Stimulated activated CD8-positive, alpha-beta memory T cell treated with anti-CD3 and anti-CD28 coated beads, Interleukin-15, amount 100 ng/mL, for 48 hours (primary cell): ENCODE data around the gene ITM2C.

Experiments
- DNase-seq, 2 donors: peaks; one replicate each; pipeline ENCODE4 v3.0.0-alpha.2; 2020; ENCODE audit warnings: low read depth in 2 of 2

Gene ITM2C

DNA sequence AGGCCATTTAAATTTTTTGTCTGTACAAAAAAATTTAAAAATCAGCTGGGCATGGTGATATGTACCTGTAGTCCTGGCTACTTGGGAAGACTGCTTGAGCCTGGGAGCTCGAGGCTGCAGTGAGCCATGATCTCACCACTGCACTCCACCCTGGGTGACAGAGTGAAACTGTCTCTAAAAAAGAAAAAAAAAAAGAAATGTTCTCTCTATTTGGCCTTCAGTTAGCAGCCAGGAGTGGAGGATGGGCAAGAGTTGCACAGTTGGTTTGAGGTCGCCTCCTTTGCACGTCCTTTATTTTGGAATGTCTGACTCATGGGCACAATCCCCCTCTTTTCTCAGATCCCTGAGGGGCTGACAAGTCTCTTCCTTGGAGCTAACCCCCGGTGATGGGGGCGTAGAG, 26.3 kb downstream of the ITM2C start:
- DNase-seq = no peak

DNA sequence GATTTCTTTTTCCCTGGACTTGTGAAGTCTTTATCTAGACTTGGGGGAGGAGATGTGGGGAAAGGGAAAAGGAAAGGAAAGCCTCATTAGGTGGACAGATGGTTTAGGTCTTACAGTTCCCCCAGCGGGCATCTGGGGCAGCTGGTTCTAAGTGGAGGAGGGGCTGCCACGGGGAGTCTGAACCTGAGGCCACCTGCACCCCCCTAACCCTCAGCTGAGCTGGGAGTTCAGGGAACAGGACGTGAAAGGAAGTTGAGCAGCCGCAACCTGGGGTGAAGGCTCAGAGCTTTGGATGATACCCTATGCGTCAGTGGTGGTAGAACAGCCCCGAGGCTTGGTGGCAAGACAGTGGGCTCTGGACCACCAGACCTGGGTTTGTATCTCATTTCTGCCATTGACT, 26.8 kb downstream of the ITM2C start:
- no peak for DNase-seq

DNA sequence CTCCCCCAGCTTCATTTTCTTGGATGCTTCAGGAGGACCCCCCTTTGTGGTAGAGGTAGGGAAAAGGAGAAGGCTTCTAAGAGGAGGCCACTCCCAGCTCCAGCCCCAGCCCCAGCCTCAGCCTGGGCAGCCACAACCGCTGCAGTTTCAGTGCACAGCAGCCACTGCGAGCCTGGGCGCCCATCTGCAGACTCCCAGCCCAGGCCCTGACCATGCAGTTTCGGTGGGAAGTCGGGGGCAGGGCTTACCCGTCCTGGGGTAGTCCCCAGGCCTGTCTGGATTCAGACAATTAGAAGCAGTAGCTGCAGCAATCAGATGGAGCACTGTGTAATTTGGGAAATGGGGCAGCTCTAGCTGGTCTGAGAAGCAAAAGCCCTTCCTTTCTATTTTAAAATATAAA, 28.6 kb downstream of the ITM2C start:
- DNase-seq = no peak

- DNase-seq = peak in 1 of 2 donors; percentile 24
These were observed 29.4 kb downstream of the ITM2C start for GRCh38 chr2:230893841-230894781.

GRCh38 chr2:230895536-230896345, 31.0 kb downstream of the ITM2C start:
- DNase-seq = no peak

DNA sequence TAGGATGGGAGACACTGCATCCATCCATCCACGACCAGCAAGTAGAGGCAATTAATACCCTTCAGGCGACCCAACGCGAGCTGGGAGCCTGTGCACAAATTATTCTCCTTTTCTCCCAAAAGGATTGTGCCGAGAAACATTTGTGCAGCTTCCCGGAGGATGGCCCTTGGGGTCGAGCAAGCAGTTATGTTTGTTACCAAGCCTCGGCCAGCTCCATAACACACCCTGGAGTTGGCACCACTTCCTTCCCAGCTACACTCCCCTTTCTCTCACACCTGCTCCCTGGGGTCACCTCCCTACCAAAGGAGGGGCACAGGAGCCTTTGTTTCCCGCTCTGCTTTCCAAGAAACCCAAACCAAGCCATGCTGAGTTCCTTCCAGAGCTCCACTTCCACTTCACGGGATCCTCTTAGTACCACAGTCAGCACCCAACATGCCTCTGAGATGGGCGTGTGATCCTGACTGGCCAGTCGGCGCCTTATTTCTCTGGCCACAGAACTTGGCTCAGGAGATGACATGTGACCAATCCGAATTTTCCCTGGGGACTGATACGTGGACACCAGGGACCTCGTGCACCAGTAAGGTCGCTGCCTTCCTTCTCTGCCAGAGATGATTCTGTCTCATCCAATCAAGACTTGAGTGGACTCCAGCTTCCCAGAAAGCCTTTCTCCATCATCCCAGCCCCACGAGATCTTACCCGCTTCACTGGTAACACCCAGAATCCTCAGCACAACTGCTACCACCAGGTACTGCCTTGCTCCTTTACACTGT, 31.8 kb downstream of the ITM2C start:
- no peak for DNase-seq

GRCh38 chr2:230898016-230898712, 33.4 kb downstream of the ITM2C start:
- no peak for DNase-seq

GRCh38 chr2:230898713-230899091, 34.0 kb downstream of the ITM2C start:
- DNase-seq = no peak

- no peak for DNase-seq
These were observed 34.5 kb downstream of the ITM2C start for GRCh38 chr2:230899287-230899686.

- DNase-seq = peak; percentile 57 to 65
These were observed 35.0 kb downstream of the ITM2C start for GRCh38 chr2:230899786-230900185.

DNA sequence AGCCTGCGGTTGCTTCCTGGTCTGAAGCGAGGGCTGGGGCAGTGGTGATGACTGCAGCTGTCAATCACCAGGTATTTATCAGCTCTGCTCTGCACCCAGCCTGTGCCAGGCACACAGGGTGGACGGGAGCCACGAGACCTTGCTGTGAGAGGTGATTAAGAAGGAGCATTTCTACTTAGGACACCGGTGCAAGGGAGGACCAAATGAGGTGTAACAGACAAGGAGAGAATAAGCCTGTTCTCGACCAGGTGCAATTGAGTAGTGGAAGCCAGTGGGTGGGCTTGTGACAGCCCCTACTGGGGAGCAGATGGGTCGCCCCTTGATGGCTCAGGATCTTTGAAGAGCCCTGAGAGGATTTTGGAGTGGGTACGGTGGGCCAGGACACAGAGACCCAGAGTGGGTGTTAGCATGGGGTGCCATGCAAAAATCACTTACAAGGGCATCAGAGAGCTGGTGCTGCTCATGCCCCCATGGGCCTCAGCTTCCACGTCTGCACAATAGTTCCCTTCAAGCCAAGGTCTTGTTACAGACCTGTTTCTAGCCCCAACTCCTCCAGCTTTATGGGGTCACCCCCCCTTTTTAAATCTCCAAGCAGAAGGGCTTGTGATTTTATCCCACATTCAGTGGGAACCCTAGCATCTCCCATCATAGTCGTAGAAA, 35.7 kb downstream of the ITM2C start:
- no peak for DNase-seq

DNA sequence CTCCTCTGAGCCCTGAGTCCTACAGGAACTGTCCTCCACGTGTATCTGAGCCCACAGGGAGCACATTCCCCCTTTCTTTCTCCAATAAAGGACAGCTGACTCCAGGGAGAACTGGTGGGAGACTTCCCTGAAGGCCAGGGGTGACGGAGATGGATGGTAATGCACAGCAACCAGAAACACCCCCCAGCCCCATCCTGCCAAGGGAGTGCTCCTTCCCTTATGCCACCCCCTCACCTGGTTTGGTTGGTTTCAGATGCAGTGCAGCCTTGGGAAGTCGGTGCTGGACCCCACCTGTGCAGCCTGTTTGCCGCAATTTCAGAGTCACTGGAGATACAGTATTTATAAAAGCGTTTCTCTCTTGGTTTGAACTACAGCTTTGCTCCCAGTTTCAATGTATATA, 36.3 kb downstream of the ITM2C start:
- DNase-seq = no peak

DNA sequence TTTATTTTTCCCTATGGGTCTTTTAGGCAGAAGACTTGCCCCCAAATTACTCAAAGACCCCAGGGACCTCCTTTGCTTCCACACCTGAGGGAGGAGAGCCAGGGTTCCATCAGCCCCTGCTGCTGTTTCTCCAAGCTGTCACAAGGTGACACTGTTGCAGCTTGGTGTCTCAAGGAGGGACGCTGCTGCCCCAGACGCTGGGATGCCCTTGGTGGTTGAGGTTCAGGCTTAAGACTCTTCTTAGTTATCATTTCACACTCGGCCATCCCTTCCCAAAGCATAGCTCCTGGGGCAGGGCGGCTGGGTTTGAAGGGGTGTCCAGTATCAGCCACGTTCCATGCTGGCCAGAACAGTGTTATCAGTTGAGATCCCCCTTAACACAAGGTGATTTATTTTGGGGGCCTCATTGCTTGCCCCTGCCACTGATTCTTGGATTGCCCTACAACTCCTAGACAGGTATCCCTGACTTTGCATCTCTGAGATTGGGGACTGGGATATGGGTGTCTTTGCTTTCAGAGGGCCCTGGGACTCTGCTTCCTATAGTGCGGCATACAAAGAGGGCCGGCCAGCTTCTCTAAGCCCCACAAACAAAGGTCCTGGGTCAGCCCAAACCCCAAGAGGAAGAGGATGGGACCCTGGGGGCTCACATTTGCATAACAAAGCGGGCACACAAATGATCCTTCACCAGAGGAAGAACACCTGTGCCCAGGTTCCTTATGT, 37.6 kb downstream of the ITM2C start:
- peak in 1 of 2 donors; percentile 44 for DNase-seq

DNA sequence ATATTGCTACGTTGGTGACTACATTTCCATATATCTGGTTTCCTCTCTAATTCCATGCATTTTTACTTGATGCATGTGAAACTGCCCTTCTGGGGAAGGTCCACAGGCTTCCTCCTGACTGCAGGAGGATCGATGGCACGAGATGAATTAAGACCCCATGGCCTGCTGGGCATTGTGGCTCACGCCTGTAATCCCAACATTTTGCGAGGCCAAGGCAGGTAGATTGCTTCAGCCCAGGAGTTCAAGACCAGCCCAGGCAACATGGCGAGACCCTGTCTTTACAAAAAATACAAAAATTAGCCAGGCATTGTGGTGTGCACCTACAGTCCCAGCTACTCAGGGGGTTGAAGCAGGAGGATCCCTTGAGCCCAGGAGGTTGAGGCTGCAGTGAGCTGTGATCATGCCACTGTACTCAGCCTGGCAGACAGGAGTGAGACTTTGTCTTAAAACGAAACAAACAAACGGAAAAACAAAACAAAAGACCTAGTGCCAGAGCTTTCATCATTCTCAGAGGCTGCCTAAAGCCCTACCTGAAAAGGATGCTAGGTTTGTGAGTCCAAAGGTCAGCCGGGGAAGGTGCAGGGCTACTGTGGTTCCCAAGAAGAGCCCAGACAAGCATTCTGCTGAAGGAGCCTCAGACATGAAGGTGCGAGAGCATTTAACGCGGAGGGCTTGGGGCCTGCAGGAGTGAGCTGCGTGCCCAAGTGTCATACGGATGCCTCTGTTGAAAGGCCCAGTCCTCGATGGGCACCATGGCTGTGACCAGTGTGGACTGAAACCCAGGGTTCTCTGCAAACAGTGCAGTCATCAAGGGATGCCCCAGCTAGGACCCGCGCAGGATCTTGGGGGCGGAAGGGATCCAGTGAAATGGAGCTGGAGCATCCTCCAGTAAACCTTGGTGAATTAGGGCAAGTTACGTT, 38.7 kb downstream of the ITM2C start:
- no peak for DNase-seq

- DNase-seq = no peak
These were observed 40.2 kb downstream of the ITM2C start for GRCh38 chr2:230904856-230905447.

DNA sequence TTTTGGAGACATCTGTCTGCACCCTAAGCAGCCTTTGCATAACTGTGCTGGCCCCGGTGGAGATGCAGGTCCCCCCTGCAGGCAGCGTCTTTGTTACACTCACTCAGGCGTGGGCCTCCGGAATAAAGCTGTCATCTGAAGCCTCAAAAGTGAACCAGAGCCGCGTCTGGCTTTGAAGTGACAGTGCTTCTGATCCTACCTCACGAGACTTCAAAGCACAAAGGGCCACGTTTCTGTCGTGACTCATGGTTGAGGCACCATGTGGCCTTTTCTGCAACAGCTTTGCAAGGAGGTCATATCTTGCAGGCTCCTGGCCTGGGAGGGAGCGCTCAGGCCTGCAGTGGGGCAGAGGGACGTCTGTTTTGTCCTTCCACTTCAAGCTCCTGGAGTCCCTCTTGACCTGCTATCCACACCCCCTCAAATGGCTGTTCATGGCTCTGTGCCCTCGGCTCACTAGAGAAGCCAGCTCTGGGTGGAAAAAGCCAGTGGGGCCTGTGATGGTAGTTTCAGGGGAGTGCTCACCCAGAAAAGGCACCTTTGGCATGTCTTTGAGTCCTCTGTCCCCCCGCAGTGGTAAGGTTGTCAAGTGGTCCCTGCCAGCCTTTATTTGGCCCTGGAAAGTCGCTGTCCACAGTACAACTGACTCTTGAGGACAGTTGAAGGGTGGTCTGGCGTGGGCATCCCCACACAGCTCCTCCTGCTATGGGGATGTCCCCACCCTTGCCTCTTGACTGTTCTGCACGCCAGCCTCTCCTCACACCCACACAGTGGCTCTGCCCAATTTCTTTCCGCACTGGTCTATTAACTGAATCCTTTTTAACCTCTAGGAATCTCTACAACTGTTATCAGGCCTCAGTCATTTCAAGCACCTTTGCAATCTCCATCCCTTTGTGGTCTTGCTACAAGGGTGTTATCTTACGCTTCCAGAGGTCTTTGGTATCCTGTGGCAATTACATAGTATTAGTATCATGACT, 41.0 kb downstream of the ITM2C start:
- DNase-seq = peak; percentile 80 to 88

GRCh38 chr2:230906471-230907230, 41.9 kb downstream of the ITM2C start:
- DNase-seq = no peak
